ENCODE data around the gene ANKRD40.

The ANKRD40 gene

DNA sequence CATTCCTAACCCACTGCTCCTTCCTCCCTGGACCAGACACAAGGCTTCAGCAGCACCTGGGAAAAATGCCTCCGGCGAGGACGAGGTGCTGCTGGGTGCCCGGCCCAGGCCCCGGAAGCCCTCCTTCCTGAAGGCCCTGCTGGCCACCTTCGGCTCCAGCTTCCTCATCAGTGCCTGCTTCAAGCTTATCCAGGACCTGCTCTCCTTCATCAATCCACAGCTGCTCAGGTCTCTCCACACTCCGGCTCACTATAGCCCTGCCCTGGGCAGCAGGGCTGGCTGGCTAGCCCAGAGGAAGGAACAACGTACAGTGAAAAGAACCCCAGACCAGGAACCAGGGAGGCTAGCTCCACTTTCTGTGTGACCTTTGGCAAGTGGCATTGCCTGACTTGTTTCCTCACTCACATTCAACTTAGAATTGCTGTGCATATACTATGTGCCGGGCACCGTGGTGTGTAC is 46.8 kb downstream of the ANKRD40 start:
- WGBS, 2 experiments = 91 to 93% methylated on average over 10 of the region's 10 CpGs
- no peak overlapping the region for H3K27ac ChIP-seq (ENCODE audit: insufficient read depth, low read depth, low read length, poor library complexity, severe bottlenecking)
- H3K4me3 ChIP-seq (ENCODE audit: insufficient read depth, low read depth, low read length) = no peak overlapping the region
- H3K36me3 ChIP-seq (ENCODE audit: control insufficient read depth, insufficient read depth, low read length) = no peaks in the 10 kb centered on the region
- peaks cover 4% of the 10 kb centered on the region for H3K4me1 ChIP-seq (ENCODE audit: control insufficient read depth, insufficient read depth, low read length)
- no peaks in the 10 kb centered on the region for H3K27me3 ChIP-seq (ENCODE audit: control insufficient read depth, insufficient read depth, low read length, poor library complexity, severe bottlenecking)
- no peaks in the 10 kb centered on the region for H3K9me3 ChIP-seq (ENCODE audit: control insufficient read depth, low read length)

DNA sequence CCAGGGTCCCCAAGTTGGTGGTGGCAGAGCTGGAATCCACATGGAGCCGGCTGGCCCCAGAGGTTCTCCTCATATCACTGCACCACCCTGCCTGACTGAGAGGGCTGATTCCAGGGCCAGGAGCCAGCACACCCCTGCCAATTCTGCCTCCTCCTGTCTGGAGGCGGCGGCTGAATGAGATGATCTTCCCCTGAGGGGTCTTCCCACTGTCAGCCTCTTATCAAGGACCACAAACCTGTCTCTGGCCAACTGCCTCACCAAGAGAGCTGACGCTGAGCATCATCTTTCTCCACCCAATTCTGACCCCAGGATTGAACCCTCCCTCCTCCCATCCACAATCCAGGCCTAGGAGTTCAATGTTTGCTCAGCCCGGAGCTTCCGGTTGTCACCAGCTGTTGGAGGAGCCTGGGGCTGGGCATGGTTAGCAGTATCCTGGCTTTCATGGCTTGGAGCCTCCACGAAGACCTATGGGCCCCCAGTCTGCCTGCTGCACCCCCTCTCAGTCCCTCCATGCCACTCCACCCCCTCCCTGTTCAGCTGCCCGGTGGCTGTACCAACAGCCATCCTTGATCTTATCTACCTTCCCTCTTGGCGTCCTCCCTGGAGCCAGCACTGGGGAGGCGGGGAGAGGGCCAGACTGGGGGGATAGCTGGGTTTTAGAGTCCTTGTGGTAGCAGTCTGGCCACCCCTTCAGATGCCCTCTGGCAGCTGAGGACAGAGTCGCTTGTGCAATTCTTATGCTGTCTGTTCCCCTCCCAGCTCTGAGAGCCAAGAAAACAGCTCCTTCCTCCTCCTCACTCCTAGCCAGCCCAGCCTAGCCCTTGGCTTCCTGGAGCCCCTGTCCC is 47.5 kb downstream of the ANKRD40 start:
- Histone ChIP-seq H3K27ac (ENCODE audit: insufficient read depth, low read depth, low read length, poor library complexity, severe bottlenecking) (no peak overlapping the region), H3K27me3 (ENCODE audit: control insufficient read depth, insufficient read depth, low read length, poor library complexity, severe bottlenecking) (no peaks in the 10 kb centered on the region), H3K4me3 (ENCODE audit: insufficient read depth, low read depth, low read length) (no peak overlapping the region), H3K36me3 (ENCODE audit: control insufficient read depth, insufficient read depth, low read length) (no peaks in the 10 kb centered on the region), H3K9me3 (ENCODE audit: control insufficient read depth, low read length) (no peaks in the 10 kb centered on the region), H3K4me1 (ENCODE audit: control insufficient read depth, insufficient read depth, low read length) (peaks cover 4% of the 10 kb centered on the region)
- WGBS, 2 experiments = 85 to 88% methylated on average over 11 of the region's 11 CpGs

DNA sequence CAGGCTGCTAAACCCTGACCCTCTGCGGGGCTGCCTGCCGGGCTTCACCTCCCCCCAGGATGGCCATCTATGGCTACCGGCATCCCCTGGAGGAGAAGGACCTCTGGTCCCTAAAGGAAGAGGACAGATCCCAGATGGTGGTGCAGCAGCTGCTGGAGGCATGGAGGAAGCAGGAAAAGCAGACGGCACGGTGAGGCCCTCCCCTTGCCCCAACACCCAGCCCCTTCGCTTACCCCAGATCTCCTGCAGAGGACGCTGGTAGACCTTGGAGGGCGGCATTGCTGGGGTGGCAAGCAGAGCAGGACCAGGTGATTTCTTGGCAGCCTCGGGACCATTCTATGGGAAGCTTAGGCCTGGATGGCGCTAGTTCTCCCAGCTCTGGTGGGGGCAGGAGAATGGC is 48.5 kb downstream of the ANKRD40 start:
- Histone ChIP-seq H3K27ac (ENCODE audit: insufficient read depth, low read depth, low read length, poor library complexity, severe bottlenecking) (no peak overlapping the region), H3K9me3 (ENCODE audit: control insufficient read depth, low read length) (no peaks in the 10 kb centered on the region), H3K36me3 (ENCODE audit: control insufficient read depth, insufficient read depth, low read length) (no peaks in the 10 kb centered on the region), H3K4me3 (ENCODE audit: insufficient read depth, low read depth, low read length) (no peak overlapping the region), H3K4me1 (ENCODE audit: control insufficient read depth, insufficient read depth, low read length) (peaks cover 4% of the 10 kb centered on the region), H3K27me3 (ENCODE audit: control insufficient read depth, insufficient read depth, low read length, poor library complexity, severe bottlenecking) (no peaks in the 10 kb centered on the region)
- 86 to 87% methylated on average over 10 of the region's 10 CpGs for WGBS, 2 experiments

DNA sequence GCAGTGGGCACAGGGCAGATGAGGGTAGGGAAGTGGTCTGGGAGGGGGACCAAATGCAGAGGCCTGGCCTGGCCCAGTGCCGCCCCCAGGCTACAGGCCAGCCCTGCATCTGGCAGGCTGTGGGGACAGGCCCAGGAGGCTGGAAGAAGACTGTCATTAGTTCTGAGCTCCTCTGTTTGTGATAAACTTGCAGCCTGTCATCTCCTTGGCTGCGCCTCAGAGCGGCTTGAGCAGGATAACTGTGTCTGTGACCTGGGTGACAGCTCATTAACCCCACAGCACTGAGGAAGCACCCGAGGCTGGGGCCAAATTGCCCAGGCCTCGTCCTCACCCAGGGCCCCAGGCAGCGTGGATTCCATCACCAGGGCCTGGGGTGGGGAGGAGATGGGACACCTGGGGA is 49.1 kb downstream of the ANKRD40 start:
- no peaks in the 10 kb centered on the region for H3K9me3 ChIP-seq (ENCODE audit: control insufficient read depth, low read length)
- H3K27me3 ChIP-seq (ENCODE audit: control insufficient read depth, insufficient read depth, low read length, poor library complexity, severe bottlenecking) = no peaks in the 10 kb centered on the region
- 90 to 94% methylated on average over 6 of the region's 6 CpGs for WGBS, 2 experiments
- no peak overlapping the region for H3K4me3 ChIP-seq (ENCODE audit: insufficient read depth, low read depth, low read length)
- H3K36me3 ChIP-seq (ENCODE audit: control insufficient read depth, insufficient read depth, low read length) = no peaks in the 10 kb centered on the region
- H3K27ac ChIP-seq (ENCODE audit: insufficient read depth, low read depth, low read length, poor library complexity, severe bottlenecking) = no peak overlapping the region
- H3K4me1 ChIP-seq (ENCODE audit: control insufficient read depth, insufficient read depth, low read length) = peaks cover 4% of the 10 kb centered on the region

DNA sequence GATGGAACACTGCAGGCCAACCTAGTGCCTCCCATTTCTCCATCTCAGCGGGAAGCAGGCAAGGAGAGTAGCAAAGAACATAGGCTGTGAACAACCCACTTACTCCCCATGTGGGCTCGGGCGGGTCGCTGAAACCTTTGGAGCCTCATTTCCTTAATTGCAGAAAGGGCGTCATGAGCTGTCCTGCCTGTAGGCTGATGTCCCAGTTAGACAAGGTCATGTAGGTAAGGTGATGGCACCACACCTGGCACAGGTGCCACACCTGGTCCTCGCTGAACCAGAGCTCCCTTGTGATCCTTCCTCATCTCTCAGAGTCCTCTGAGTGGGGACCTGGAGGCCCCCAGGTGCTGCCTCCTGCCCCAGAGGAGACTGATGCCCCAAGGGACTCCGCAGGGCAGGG is 50.1 kb downstream of the ANKRD40 start:
- H3K27me3 ChIP-seq (ENCODE audit: control insufficient read depth, insufficient read depth, low read length, poor library complexity, severe bottlenecking) = no peaks in the 10 kb centered on the region
- H3K9me3 ChIP-seq (ENCODE audit: control insufficient read depth, low read length) = no peaks in the 10 kb centered on the region
- H3K36me3 ChIP-seq (ENCODE audit: control insufficient read depth, insufficient read depth, low read length) = no peaks in the 10 kb centered on the region
- H3K4me1 ChIP-seq (ENCODE audit: control insufficient read depth, insufficient read depth, low read length) = peaks cover 4% of the 10 kb centered on the region
- 94% methylated on average over 7 of the region's 7 CpGs for WGBS, 2 experiments
- no peak overlapping the region for H3K4me3 ChIP-seq (ENCODE audit: insufficient read depth, low read depth, low read length)
- no peak overlapping the region for H3K27ac ChIP-seq (ENCODE audit: insufficient read depth, low read depth, low read length, poor library complexity, severe bottlenecking)

DNA sequence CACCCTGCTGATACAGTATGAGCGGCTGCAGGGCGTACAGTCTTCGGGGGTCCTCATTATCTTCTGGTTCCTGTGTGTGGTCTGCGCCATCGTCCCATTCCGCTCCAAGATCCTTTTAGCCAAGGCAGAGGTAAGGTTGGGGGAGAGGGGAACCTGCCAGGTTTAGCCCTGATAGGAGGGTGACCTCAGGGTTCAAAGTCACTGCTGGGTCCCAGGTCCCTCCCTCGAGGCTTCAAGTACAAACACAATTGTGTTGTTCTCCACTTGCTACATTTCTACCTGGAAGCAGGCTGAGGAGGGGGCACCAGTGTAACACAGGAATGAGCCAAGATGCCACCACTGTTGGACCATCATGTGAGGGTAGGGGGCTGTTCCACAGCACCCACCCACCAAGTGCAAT is 50.7 kb downstream of the ANKRD40 start:
- Histone ChIP-seq H3K9me3 (ENCODE audit: control insufficient read depth, low read length) (no peaks in the 10 kb centered on the region), H3K27me3 (ENCODE audit: control insufficient read depth, insufficient read depth, low read length, poor library complexity, severe bottlenecking) (no peaks in the 10 kb centered on the region), H3K36me3 (ENCODE audit: control insufficient read depth, insufficient read depth, low read length) (no peaks in the 10 kb centered on the region), H3K4me1 (ENCODE audit: control insufficient read depth, insufficient read depth, low read length) (peaks cover 4% of the 10 kb centered on the region), H3K4me3 (ENCODE audit: insufficient read depth, low read depth, low read length) (no peak overlapping the region), H3K27ac (ENCODE audit: insufficient read depth, low read depth, low read length, poor library complexity, severe bottlenecking) (no peak overlapping the region)
- WGBS, 2 experiments = 93 to 94% methylated on average over 7 of the region's 7 CpGs

DNA sequence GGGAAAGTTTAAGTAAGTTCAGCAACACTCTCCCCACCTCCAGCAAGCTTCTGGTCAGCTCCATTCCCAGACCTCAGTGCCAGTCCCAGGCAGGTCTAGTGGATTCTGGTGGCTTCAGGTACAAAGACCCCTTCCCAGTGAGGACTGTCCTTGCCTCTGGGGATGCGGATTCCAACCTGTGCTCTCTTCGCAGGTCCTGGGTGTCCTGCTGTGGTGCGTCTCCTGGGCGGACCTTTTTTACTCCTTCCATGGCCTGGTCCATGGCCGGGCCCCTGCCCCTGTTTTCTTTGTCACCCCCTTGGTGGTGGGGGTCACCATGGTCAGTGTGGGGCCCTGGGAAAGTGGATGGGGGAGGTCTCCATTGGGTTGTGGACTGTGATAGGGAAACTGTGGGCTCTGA is 51.2 kb downstream of the ANKRD40 start:
- H3K9me3 ChIP-seq (ENCODE audit: control insufficient read depth, low read length) = no peaks in the 10 kb centered on the region
- H3K27ac ChIP-seq (ENCODE audit: insufficient read depth, low read depth, low read length, poor library complexity, severe bottlenecking) = no peak overlapping the region
- no peaks in the 10 kb centered on the region for H3K36me3 ChIP-seq (ENCODE audit: control insufficient read depth, insufficient read depth, low read length)
- H3K4me1 ChIP-seq (ENCODE audit: control insufficient read depth, insufficient read depth, low read length) = peaks cover 4% of the 10 kb centered on the region
- H3K4me3 ChIP-seq (ENCODE audit: insufficient read depth, low read depth, low read length) = no peak overlapping the region
- 88 to 89% methylated on average over 5 of the region's 5 CpGs for WGBS, 2 experiments
- no peaks in the 10 kb centered on the region for H3K27me3 ChIP-seq (ENCODE audit: control insufficient read depth, insufficient read depth, low read length, poor library complexity, severe bottlenecking)

DNA sequence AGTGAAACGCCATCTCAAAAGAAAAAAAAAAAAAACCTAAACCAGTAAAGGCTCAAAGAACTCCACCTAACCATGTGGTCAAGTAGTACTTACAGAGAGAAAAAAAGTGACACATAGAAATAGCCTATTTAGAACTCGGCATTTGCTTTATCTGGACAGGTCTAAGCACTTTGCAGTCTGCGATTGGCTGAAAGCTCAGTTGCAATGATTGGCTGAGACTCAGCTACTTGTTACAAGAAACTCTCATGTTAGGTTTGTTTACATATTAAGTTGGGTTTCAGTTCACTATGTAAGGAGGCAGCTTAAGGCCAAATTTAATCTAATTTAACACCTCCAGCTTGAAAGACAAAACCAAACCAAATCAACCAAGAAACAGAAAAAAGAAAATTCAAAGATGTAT is 54.0 kb downstream of the ANKRD40 start:
- Histone ChIP-seq H3K27me3 (ENCODE audit: control insufficient read depth, insufficient read depth, low read length, poor library complexity, severe bottlenecking) (no peaks in the 10 kb centered on the region), H3K4me1 (ENCODE audit: control insufficient read depth, insufficient read depth, low read length) (peaks cover 4% of the 10 kb centered on the region), H3K4me3 (ENCODE audit: insufficient read depth, low read depth, low read length) (no peak overlapping the region), H3K27ac (ENCODE audit: insufficient read depth, low read depth, low read length, poor library complexity, severe bottlenecking) (no peak overlapping the region), H3K36me3 (ENCODE audit: control insufficient read depth, insufficient read depth, low read length) (no peaks in the 10 kb centered on the region), H3K9me3 (ENCODE audit: control insufficient read depth, low read length) (no peaks in the 10 kb centered on the region)
- 88 to 95% methylated on average over 3 of the region's 3 CpGs for WGBS, 2 experiments

DNA sequence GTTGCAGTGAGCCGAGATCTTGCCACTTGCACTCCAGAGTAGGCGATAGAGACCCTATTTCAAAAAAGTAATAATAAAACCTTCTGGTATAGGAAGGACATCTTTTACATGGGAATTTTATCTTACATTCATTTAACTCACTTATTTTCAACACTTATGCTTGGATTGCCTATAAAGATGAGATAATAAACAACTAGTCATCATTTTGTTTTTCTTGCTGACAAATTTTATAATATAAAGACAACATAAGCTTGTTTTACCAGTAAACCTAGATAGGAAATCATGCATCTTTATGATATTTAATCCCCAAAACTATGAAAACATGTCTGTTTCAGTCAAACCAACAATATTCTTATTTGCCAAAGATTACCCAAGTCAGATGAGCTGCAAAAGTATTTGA is 56.1 kb downstream of the ANKRD40 start:
- WGBS, 2 experiments = 91 to 93% methylated on average over 2 of the region's 2 CpGs
- Histone ChIP-seq H3K4me3 (ENCODE audit: insufficient read depth, low read depth, low read length) (no peak overlapping the region), H3K27me3 (ENCODE audit: control insufficient read depth, insufficient read depth, low read length, poor library complexity, severe bottlenecking) (no peaks in the 10 kb centered on the region), H3K4me1 (ENCODE audit: control insufficient read depth, insufficient read depth, low read length) (no peaks in the 10 kb centered on the region), H3K27ac (ENCODE audit: insufficient read depth, low read depth, low read length, poor library complexity, severe bottlenecking) (no peak overlapping the region), H3K9me3 (ENCODE audit: control insufficient read depth, low read length) (no peaks in the 10 kb centered on the region), H3K36me3 (ENCODE audit: control insufficient read depth, insufficient read depth, low read length) (no peaks in the 10 kb centered on the region)

DNA sequence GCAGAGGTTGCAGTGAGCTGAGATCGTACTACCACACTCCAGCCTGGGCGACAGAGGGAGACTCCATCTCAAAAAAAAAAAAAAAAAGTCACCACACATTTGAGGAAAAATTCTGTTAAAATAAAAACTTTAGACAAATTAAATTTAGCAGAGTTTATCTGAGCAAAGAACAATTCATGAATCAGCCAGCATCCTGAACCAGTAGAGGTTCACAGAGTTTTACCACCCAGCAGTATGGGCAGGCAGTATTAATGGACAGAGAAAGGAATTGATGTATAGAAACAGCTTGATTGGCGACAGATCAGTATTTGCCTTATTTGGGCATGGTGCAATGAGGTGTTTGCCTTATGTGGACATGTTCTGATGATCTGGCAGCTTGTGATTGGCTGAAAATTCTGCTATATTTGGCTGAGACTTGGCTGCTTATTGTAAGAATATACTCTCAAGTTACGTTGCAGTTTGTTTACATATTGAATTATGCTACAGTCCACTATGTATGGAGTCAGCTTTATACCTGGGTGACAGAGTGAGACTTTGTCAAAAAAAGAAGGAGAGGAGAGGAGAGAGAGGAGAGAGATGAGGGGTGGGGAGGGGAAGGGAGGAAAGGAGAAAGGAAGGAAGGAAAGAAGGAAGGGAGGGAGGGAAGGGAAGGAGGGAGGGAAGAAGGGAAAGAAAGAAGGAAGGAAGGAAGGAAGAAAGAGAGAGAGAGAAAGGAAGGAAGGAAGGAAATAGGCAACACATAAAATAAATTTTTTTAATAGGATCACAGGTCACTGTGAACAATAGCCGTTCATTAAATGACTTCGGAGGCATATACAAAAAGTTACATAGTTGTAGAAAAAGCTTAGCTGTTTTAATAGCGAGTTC is 58.4 kb downstream of the ANKRD40 start:
- Histone ChIP-seq H3K36me3 (ENCODE audit: control insufficient read depth, insufficient read depth, low read length) (no peaks in the 10 kb centered on the region), H3K9me3 (ENCODE audit: control insufficient read depth, low read length) (no peaks in the 10 kb centered on the region)
- 89 to 94% methylated on average over 6 to 7 of the region's 7 CpGs for WGBS, 2 experiments

More for the DNA sequence above, 58.4 kb downstream of the ANKRD40 start:
- Histone ChIP-seq H3K4me3 (ENCODE audit: insufficient read depth, low read depth, low read length) (no peak overlapping the region), H3K27me3 (ENCODE audit: control insufficient read depth, insufficient read depth, low read length, poor library complexity, severe bottlenecking) (no peaks in the 10 kb centered on the region), H3K4me1 (ENCODE audit: control insufficient read depth, insufficient read depth, low read length) (no peaks in the 10 kb centered on the region), H3K27ac (ENCODE audit: insufficient read depth, low read depth, low read length, poor library complexity, severe bottlenecking) (no peak overlapping the region)

Data from ectodermal cell (in vitro differentiated cells).